ENCODE data around the gene EZR.
"Not testable (repeated sequence)": the region's sequence is repeated elsewhere in the genome, so short reads cannot be mapped to it uniquely, and the experiment has no call there.

The EZR gene

DNA sequence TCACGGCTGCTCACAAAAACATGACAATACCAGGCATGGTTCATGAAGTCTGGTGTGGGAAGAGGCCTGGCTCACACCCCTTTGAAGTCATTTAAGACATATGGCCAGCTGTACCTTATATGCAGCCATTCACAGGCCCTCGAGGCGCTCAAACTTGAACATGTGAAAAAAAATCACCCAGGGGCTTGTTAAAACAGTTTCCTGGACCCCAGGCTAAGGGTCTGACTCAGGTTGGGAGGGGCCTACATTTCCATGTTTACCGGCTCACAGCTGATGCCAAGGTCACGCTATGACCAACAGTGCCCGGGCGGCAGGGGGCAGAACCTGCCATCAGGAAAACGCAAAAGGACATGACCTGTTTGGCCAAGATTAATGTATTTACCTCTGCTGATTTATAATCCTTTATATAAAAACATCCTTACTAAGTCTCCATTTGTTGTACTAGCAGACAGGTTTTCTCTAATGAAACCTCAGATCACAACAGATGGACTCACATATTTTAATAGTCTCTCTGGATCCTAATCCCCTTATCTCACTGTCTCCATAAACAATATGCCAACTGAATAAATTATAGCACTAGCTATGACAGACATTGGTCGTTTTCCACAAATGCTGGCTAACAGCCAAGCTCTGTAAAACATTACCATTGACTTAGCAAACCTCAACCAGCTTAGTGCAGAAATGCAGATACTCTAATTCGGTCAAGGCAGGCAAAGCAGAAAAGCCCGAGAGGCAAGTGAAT is 19.9 kb downstream of the EZR start:
- DNase-seq (ENCODE audit: low read depth in 1 of 2, low spot score in 1 of 2), result no peak

DNA sequence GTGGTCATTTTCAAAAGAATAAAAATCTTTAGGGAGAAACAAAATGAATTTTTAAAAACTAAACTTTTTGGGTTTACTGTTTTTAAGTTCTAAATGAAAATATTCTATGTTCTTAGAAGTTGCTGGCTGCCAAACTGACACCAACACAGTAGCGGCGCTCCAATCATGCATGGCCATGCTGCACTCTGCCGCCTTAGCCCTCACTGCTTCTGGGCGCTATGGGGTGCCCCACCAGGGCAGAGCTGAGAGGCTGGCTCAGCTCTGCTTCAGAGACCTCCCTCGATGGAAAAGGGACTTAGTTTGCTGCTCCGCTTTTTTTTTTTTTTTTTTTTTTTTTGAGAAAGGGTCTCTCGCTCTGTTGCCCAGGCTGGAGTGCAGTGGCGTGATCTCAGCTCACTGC is 20.9 kb downstream of the EZR start:
- no peak for DNase-seq (ENCODE audit: low read depth in 1 of 2, low spot score in 1 of 2)

DNA sequence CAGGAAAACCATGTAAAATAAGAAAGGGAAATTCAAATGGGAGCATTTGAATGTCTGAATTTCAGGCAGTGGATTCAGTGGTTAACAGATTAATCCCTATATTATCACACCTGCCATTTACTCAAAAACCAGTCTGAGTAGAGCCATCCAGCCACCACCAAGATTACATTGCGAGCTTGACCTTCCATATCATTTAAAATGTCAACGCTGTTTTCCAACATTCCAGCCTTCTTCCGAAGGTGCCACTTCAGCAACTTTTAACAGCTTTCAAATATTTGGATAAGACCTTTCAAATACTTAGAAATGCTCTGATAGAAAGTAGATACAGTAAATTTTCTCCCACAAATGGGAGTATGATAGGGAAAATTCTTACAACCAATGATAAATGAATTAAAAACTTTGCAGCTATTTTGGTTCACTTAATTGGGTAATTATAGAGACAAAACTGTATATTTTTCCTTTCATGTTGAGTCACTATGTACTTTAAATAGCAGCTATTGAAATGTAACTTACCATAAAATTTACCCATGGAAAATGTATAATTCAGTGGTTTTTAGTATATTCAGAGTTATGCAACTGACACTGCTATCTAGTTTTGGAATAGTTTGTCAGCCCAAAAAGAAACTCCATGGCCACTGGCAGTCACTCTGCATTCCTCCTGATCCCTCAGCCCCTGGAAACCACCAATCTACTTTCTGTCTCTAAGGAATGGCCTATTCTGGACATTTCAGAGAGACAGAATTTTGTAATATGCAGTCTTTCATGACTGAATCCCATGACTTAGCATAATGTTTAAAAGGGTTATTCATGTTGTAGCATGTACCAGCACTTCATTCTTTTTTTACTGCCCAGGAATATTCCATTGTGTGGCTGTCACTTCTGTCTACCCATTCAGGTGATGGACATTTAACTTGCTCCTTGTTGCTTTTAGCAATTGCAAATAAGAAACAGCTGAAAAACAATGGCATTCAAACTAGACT is 21.5 kb downstream of the EZR start:
- DNase-seq (ENCODE audit: low read depth in 1 of 2, low spot score in 1 of 2), result no peak

DNA sequence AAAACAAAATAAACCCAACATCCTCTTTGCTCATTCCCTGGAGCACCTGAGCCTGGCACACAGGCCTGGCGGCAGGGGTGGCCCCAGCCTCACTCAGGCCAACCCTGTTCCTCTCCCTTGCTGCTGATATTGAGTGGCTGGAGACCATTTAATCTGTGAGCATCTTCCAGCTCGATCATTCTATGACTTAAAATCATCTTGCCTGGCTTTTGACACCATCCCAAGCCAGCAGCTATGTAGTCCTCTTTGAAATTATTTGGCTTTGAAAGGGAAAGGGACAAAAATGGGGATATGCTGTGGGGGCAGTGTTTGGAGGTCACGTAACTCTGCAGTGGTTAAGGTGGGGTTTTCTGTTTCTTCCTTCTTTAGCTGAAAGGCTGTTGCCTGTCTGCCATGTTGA is 22.8 kb downstream of the EZR start:
- no peak for DNase-seq (ENCODE audit: low read depth in 1 of 2, low spot score in 1 of 2)

DNA sequence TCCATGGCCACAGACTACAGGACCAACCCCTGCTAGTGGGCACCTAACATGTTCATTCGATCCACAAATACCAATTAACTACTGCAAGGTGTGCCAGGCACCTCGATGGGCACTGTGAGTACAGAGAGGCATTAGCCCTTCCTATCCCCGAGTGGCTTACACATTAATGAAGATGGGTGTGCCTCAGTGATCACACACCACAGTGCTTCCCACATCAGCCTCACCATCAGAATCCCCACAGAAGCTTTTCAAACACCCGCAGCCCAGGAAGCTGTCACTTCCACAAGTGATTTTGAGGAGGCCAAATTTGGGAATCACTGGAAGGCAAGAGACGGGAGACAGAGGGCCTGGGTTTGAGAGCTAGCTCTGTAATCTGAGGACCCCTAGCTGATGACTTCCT is 23.7 kb downstream of the EZR start:
- DNase-seq (ENCODE audit: low read depth in 1 of 2, low spot score in 1 of 2), result no peak

DNA sequence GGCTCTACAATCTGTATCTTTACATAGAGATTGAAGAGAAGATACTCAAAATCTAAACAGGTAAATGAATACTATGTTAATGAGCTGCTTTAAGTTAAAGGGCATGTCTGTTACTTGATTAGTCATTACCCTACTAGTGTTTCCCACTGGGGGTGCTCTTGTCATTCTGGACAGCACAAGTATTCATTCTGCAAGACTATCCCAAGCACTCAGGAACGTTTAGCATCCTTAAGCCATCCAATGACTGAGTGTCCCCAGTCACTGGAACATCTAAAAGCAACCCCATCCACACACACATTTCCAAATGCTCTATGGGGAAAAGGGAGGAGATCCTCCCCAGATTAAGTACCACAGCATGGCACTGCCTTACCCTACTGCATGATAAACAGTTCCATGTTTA is 25.7 kb downstream of the EZR start:
- DNase-seq (ENCODE audit: low read depth in 1 of 2, low spot score in 1 of 2), result no peak

DNA sequence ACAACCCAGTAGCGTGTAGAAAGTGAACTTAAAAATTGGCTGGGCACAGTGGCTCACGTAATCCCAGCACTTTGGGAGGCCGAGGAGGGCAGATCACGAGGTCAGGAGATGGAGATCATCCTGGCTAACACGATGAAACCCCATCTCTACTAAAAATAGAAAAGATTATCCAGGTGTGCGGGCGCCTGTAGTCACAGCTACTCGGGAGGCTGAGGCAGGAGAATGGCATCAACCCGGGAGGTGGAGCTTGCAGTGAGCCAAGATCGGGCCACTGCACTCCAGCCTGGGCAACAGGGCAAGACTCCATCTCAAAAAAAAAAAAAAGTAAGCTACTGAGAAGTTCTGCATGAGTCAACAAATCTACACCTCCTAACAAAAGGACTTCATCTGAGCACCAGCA is 26.7 kb downstream of the EZR start:
- not testable (repeated sequence) for DNase-seq (ENCODE audit: low read depth in 1 of 2, low spot score in 1 of 2)

DNA sequence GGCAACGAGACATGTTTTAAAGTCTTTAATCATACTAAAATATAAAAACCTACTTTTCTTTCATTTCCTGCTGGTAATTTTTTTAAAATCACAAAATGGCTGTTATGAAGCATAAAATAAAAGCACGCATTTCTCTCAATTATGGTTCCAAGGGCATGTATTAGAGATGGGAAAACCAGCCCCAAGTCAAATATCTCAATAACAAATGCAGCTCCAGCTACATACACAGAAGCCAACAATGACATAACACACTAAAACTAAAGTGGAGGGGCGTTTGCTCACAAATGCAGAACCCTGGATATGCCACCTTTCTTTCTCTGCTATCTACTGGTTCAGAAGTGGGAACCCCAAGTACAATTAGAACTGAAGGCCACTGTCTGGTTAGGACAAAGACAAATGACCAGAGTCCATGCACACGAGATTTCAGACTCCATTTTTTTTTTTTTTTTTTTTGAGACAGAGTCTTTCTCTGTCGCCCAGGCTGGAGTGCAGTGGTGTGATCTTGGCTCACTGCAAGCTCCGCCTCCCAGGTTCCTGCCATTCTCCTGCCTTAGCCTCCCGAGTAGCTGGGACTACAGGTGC is 27.8 kb downstream of the EZR start:
- no peak for DNase-seq (ENCODE audit: low read depth in 1 of 2, low spot score in 1 of 2)

DNA sequence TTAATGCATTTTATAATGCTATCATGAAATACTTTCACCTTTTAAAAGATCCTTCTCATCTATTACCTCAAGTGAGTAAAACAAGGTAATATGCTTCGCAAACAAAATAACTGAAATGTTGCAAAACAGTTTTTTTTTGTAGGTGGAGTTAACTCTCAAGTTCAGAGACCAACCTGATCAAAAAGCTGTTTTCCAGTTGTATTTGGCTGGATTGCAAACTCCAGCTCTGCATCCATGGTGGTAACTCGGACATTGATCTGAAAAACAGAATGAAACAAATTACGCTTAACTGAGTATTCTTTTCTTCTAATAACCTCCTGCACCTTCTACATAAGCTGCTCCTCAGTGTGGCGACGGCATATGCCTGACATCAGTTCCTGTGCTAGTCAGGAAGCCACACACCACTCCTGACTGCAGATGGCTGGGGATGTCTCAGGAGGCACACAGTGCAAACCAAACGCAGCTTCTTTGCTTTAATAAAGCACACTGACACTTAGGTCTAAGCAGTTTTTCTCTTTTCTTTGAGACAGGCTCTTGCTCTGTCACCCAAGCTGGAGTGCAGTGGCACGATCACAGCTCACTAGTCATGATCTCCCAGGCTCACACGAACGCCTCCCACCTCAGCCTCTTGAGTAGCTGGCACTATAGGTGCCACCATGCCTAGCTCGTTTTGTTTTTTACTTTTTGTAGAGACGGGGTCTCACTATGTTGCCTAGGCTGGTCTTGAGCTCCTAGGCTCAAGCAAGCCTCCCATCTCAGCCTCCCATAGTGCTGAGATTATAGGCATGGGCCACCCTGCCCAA is 29.9 kb downstream of the EZR start:
- no peak for DNase-seq (ENCODE audit: low read depth in 1 of 2, low spot score in 1 of 2)

DNA sequence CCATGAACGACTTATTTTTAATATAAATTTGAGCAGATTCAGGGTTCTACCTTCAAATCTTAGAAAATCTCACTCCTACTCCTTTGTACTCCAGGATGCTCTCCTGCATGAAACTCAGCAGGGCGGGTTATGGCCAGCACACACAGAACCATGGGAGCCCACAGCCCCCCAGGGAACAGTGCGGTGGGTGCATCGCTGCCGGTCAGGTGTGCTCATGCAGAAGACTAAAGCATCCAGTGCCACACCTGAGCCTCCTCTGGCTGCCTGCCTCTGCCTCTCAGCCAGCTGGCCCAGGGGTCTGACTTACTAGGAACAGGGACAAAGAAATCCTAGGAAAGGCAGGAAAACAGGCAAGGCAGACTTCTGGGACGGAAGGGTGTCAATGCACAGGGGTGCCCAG is 31.8 kb downstream of the EZR start:
- no peak for DNase-seq (ENCODE audit: low read depth in 1 of 2, low spot score in 1 of 2)

DNA sequence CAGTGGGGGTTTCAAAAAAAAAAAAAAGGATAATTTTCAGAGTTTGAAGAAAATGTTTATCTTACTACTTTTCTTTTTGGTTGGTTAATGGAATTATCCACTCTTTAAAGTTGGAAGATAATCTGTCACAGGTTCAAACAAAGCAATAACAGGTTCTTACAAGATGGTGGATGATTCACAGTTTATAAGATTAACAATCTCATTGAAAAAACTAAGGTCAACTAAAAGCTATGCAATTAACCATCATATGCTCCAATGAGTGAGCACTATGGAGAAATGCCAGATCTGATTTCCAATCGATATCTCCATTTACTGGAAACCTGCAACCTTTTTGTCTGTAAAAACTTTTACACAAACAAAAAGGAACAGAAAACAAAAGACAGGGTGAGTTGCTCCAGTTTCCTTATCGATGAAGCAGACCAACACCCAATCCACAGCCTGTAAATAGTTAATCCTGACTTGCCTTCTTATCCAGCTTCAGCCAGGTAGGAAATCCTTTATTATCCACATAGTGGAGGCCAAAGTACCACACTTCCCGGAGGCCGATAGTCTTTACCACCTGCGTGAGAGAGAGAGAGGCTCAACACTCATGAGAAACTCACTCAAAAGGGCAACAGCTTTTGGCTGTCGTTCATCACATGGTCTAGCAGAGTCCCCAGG is 32.4 kb downstream of the EZR start:
- DNase-seq (ENCODE audit: low read depth in 1 of 2, low spot score in 1 of 2), result no peak

DNA sequence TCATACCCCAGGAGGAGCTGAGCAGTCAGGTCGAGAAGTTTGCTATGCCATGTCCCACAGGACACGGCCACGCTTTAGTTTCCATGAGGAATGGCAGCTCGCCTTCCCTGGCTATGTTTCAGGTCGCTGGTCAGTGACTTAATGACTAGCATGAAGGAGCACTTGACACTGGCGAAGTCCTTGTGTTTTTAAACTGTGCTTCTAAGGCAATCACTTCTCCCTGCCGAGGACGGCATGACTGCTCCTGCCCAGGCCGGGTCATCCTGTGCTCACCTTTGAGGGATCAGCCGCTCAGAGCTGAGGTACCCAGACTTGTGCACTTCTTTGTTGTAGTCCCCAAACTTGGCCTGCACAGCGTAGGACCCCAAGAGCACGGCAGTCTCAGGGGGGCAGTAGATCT is 34.1 kb downstream of the EZR start:
- DNase-seq (ENCODE audit: low read depth in 1 of 2, low spot score in 1 of 2), result no peak

DNA sequence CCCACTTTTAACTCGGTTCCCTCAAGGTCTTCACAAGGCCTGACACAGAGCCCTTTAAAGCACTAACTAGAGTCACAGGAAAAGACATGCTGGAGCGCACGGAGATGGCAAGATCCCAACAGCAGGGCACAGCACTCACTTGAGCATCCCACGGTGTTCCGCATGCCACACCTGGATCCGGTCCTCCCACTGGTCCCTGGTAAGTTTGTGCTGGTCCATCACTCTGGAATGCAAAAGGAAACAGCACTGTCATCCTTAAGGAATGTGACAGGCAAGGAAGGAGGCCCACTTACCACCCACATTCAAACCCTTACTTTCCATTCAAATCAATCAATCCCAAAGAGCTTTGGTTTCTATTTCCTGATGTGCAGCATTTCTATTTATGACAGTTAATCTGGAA is 34.7 kb downstream of the EZR start:
- no peak for DNase-seq (ENCODE audit: low read depth in 1 of 2, low spot score in 1 of 2)

DNA sequence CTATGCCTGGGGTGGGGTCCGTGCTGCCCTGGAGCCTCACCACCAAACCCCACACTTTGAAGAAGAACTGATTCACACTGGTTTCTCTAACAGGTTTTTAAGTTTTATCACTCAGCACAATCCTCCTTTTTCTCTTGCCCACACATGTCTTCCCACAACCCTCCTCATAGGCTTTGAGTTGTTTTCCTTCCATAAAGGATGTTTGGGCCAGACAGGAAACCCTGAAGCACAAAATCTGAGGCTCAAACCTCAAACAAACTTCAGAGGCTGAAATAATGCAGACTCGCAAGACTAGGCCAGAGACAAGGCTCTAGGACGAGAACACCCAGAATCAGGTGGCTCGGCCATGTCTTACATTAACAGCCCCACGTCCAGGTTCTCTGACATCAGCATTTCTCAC is 35.3 kb downstream of the EZR start:
- DNase-seq (ENCODE audit: low read depth in 1 of 2, low spot score in 1 of 2), result no peak

DNA sequence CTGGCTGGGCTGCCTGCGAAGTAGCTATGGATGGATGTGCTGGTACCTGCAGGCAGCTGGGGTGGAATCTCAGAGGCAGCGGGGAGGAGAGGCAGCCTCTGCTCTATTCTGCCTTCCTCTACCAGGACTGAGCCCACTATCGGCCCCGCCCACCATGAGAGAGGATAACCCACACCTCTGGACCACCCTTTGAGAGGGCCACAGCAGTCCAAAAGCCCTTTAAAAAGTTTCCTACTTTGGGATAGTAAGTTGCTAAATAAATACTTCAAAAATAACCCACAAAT is 36.1 kb downstream of the EZR start:
- no peak for DNase-seq (ENCODE audit: low read depth in 1 of 2, low spot score in 1 of 2)

DNA sequence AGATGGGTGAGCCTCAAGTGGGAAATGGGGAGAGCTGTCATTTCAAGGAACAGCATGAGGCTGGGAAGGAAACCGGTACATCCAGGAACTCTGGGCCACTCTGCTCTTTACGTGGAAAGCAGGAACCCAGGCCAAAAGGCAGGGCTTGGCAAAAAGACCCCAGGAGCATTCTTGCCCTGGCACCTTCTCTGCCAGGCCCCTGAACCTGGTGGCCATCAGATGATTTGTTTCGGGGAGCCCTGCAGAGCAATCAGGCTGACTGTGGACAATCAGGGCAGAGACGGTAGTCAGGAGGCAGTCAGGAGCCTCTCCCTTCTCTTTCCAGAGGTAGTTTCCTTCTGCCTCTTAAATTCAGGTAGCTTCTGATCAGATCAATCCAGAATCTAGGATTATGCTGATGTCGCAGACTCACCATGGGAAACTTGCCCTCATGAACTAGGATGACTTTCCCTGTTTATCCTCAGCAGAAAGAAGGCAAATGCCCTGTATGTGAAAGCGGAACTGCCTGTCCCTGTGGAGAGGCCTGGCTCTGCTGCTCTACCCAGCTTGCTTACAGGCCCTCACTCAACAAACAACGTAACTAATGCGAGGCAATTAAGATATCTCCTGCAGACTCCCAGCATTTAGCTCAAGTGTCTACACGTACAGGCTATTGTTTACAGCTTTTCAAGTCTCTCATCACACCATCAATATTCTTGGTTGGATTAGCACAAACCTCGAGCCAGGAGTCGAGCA is 36.6 kb downstream of the EZR start:
- DNase-seq (ENCODE audit: low read depth in 1 of 2, low spot score in 1 of 2), result no peak

DNA sequence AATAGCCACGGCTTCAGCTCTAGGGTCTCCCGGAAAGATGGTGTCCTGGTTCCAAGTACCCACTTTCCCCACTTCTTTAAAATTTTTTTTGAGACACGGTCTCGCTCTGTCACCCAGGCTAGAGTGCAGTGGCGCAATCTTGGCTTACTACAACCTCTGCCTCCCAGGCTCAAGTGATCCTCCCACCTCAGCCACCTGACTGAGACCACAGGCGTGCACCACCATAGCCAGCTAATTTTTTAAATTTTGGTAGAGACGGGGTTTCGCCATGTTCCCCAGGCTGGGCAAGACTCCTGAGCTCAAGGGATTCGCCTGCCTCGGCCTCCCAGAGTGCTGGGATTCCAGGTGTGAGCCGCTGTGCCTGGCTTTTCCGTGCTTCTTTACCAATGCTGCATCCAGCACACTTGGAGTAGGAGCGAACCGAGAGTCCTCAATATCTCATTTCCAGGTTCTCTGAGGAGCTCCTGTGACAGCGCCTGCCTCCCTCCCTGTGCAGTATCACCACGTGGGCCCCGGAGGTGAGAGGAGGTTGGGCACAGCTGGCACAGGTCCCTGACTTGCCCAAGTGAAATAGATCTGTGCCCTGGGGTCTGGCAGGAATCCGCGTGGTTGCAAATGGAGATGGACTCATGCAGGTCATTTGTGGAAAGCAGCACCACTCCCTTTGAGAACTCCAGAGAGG is 37.3 kb downstream of the EZR start:
- DNase-seq (ENCODE audit: low read depth in 1 of 2, low spot score in 1 of 2), result no peak

DNA sequence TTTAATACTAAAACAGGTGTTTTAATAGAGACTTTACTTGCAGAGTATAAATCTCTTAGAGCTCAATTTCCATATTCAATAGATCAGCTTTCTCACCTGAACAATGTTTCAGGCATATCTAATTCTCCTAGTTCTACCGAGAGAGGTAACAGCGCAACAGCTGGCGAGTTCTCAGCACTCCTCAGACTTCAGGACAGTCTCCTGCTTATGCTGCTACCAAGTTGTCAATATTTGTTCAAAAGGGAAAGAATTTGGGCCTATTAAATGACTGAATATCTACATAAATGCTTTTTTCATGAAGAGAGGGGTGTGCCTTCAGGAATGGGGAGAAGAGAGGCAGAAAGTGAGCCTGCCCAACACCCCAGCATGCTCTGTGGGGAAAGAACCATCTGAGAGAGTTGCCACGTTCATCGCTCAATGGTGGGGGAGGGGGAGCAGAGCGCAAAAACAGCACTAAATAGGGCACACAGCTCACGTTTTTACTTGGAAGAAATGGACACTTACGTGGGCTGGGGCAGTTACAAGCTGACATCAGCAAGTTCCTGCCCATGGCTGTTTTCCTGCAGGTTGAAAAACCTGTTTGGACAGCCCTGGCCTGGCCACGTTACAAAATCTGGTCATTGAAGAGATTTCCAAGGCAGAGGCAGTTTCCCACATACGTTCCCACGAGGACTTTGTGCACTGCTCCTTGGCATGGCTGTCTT is 38.0 kb downstream of the EZR start:
- DNase-seq (ENCODE audit: low read depth in 1 of 2, low spot score in 1 of 2), result no peak

DNA sequence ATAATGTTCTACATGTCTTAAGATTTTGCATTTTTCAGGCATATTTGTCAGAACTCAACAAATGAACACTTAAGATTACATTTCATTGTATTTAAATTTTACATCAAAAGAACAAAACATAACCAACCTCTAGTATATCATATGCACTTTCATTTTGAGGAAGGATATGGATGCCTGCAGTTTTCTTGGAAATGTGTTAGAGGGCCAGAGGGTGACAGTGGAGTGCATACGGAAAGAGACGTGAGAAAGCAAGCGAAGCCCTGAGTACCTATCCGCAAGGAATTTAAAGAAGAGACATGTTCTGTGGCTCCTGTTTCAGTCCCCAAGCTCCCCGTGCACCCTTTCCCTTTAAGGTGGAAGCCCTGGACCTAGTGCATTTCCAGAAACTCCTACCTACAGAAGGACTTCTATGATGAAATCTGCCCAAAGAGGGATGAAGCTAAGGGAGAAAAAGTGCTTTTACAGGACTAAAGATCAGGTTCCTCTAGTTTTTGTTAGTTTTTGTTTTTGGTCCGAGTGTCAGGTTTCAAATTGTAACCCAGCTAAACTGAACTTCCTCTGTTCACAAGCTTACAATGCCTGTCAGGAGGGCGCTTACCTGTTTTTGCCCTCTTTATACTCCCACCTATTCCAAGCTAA is 38.8 kb downstream of the EZR start:
- no peak for DNase-seq (ENCODE audit: low read depth in 1 of 2, low spot score in 1 of 2)

Data from activated CD4-positive, alpha-beta T cell treated with anti-CD3 and anti-CD28 coated beads, Interleukin-2, amount 50 U/mL, for 24 hours (primary cell).